Heart left ventricle (tissue), 16 donors: ENCODE results near the gene MX2. TPM values are rescaled to one million over a fixed set of nuclear protein-coding genes. Genes with fewer than 3 reads are reported as not detected.
A peak's percentile ranks its signal among the peaks of the same experiment; 100 is the strongest.

Experiments
- ATAC-seq, 4 donors: fragments of 200-7000 bp; cut with Tn5 transposase; one replicate each; pipeline ENCODE4 v1.9.1; 2020 to 2022; ENCODE audit warnings: moderate library complexity in 4 of 4, mild to moderate bottlenecking in 3 of 4, moderate number of reproducible peaks in 1 of 4
- DNase-seq, 5 donors: peaks; one replicate each; pipeline ENCODE4 v3.0.0-alpha.2; 2020
- H3K27ac ChIP-seq, 12 donors: fragments of 200-600 bp; sonication (generic) in 4 of 12; one replicate each; pipeline versions ENCODE4 v1.5.0 to v1.8.0; 2016 to 2022; ENCODE audit warnings: mild to moderate bottlenecking in 2 of 12
- H3K27me3 ChIP-seq, 9 donors: fragments of 200-600 bp; sonication (generic) in 2 of 9; one replicate each; pipeline versions ENCODE4 v1.5.1 to v1.8.0; 2016 to 2022; ENCODE audit warnings: mild to moderate bottlenecking in 3 of 9
- H3K36me3 ChIP-seq, 9 donors: fragments of 200-600 bp; sonication (generic) in 2 of 9; one replicate each; pipeline versions ENCODE4 v1.5.0 to v1.8.0; 2018 to 2022; ENCODE audit warnings: mild to moderate bottlenecking in 2 of 9
- H3K4me1 ChIP-seq, 12 donors: fragments of 200-600 bp; sonication (generic) in 4 of 12; one replicate each; pipeline versions ENCODE4 v1.5.0 to v1.8.0; 2016 to 2022; ENCODE audit warnings: mild to moderate bottlenecking in 3 of 12
- H3K4me3 ChIP-seq, 12 donors: fragments of 200-600 bp; sonication (generic) in 4 of 12; one replicate each; pipeline versions ENCODE4 v1.5.0 to v1.8.0; 2017 to 2022; ENCODE audit warnings: mild to moderate bottlenecking in 9 of 12, moderate library complexity in 4 of 12
- H3K9me3 ChIP-seq, 12 donors: fragments of 200-600 bp; sonication (generic) in 4 of 12; one replicate each; pipeline versions ENCODE4 v1.5.0 to v1.8.0; 2016 to 2022; ENCODE audit warnings: mild to moderate bottlenecking in 1 of 12
- POLR2A ChIP-seq, 2 donors: fragments of 450-650 bp; IDR thresholded peaks; one replicate each; pipeline ENCODE4 v1.6.1; 2017; ENCODE audit warnings: antibody characterized with exemption in 2 of 2, mild to moderate bottlenecking in 2 of 2, moderate library complexity in 2 of 2
- WGBS, 4 donors: extraction: QIAGEN DNeasy Blood & Tissue Kit in 2 of 4; methylation state at CpG; one replicate each; pipeline versions ENCODE4 v1.1.5 to v1.1.7; 2013 to 2018; 5-methylcytosine and 5-hydroxymethylcytosine counted together
- intact Hi-C, 10 donors: fragments of 100-400 bp; cut with DNase I; formaldehyde crosslinking; loops; one replicate each; pipeline versions ENCODE4 v1.11.1 to v1.14.2; 2022
- polyA plus RNA-seq, 2 donors: library from polyadenylated mRNA; stranded (reverse); fragments of 200-250 nt; gene quantifications; one replicate each; pipeline ENCODE4 v1.2.3, GENCODE V29; 2013
- total RNA-seq, 9 donors: library from RNA; depleted of rRNA in 2 of 9; stranded (reverse); fragments of >200 nt in 2 of 9; fragmentation: NEBNext Ultra II Directional in 3 of 9; extraction: Animal tissue kit (Norgen Biotek cat#: 25700) in 3 of 9; gene quantifications; one replicate each; pipeline versions ENCODE4 v1.1.0 to v1.2.4, GENCODE V29; 2016 to 2023
- TF ChIP-seq, protein P1 (sequence below), 12 donors: fragments of 200-600 bp; sonication (generic) in 4 of 12; IDR thresholded peaks; one replicate each; pipeline versions ENCODE4 v1.5.0 to v1.8.0; 2018 to 2022; ENCODE audit warnings: antibody characterized with exemption in 12 of 12, mild to moderate bottlenecking in 5 of 12
- donor health status: ischemic (EF 13 %, LVEDD 7.1; RV severe dilation, severe dysfunction).
- donor health status: healthy with polysubstance abuse.
- donor health status: DM: no; HTN: yes; CAD: no.
- donor health status: DM: no; HTN: no; CAD: no.
- donor health status: ischemic (EF 25% LVEDD 6.9; RV normal size, moderate dysfunction).
- donor health status: ischemic (EF 25% LVEDD 5.7; RV mildly dilated, moderate dysfunction).
- donor health status: healthy.
- donor health status: DM: yes; HTN: yes; CAD: no.
- donor health status: ischemic (EF 35%, LVEDD 5.7; RV mildly dilated, moderate dysfunction).
- donor health status: nonischemic (EF 11% LVEDD 7.7; RV severe dilation, severe dysfunction).
- donor health status: DM: yes; HTN: yes; CAD: no.
- donor health status: PGD.
- donor health status: ischemic (EF 29% LVEDD 5.4; RV normal size, mild dysfunction).
- donor health status: nonischemic (EF 23%, LVEDD 6.1; RV moderate dilation, normal function).

MX2 gene
- total and polyA plus RNA-seq, 11 donors: 3.2 to 23.3 (median 5.7) TPM

DNA sequence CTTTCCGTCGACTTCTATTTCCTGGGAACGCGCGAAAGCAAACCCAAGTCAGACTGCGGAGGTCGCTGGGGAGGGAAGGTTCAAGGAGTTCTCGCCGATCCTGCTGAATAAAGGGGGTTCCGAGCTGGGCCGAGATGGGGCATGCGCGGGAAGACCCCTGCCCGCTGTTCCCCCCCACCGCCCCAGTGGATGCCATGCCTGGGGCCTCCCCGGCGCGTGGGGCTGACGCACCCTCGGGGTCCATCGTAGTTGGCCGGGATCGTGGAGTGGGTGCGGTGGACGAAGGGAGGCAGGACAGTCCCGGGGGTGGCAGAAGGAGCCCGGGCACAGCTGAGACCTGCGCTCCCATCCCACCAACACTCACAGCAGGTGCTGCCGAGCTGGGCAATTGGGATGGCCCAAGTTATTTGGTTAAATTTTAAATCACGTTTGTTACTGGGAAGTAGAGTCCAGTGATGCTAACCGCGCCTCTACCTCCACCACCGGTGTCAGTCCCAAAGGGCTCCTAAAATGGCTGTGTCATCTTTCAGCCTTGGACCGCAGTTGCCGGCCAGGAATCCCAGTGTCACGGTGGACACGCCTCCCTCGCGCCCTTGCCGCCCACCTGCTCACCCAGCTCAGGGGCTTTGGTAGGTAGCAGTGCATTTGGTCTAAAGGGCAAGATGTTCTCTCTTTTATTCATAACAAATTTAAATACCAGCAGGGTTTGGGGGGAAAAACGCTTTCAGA is 65.0 kb downstream of the MX2 start:
- peak in 1 of 5 donors; percentile 22 for DNase-seq
- peak overlapping the region; percentile 27 to 93 (median 80) for H3K4me3 ChIP-seq
- 14 to 21% (median 19%) methylated on average over 24 to 41 of the region's 41 CpGs for WGBS, 4 donors
- peaks cover 0 to 51% (median 12%) of the 10 kb centered on the region in 12 donors for H3K4me1 ChIP-seq
- H3K36me3 ChIP-seq: peaks cover 0 to 45% (median 25%) of the 10 kb centered on the region in 9 donors
- intact Hi-C loops: loop anchor here in 1 of 10 donors (5.0 kb wide), 1 partner anchor 65 kb away; the partner anchor contains the start of gene MX2
- peak in 3 of 4 donors; percentile 35 to 59 (median 40) for ATAC-seq
- H3K9me3 ChIP-seq: no peaks in the 10 kb centered on the region
- TF ChIP-seq, protein P1, sequence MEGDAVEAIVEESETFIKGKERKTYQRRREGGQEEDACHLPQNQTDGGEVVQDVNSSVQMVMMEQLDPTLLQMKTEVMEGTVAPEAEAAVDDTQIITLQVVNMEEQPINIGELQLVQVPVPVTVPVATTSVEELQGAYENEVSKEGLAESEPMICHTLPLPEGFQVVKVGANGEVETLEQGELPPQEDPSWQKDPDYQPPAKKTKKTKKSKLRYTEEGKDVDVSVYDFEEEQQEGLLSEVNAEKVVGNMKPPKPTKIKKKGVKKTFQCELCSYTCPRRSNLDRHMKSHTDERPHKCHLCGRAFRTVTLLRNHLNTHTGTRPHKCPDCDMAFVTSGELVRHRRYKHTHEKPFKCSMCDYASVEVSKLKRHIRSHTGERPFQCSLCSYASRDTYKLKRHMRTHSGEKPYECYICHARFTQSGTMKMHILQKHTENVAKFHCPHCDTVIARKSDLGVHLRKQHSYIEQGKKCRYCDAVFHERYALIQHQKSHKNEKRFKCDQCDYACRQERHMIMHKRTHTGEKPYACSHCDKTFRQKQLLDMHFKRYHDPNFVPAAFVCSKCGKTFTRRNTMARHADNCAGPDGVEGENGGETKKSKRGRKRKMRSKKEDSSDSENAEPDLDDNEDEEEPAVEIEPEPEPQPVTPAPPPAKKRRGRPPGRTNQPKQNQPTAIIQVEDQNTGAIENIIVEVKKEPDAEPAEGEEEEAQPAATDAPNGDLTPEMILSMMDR (IDR thresholded peaks at IDR 0.05): no peak
- no peak for TF ChIP-seq POLR2A (IDR thresholded peaks at IDR 0.05)
- peak overlapping the region in 11 of 12 donors; percentile 70 to 93 (median 85) for H3K27ac ChIP-seq
- H3K27me3 ChIP-seq: peaks cover 0 to 9% (median 0%) of the 10 kb centered on the region in 9 donors

DNA sequence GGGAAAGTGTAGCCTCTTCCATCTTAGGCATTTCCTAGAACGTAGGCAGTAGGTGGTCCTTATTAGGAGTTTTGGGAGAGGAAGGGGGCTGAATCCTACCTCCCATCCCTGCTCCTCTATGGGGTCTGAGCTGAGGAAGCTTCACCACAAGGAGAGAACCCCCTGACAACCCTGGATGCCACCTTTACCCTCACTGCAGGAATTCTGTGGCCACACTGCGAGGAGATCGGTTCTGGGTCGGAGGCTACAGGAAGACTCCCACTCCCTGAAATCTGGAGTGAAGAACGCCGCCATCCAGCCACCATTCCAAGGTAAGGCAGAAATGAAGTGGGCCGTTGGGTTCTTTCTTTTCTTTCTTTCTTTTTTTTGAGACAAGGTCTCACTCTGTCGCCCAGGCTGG is 65.7 kb downstream of the MX2 start:
- peaks cover 0 to 47% (median 11%) of the 10 kb centered on the region in 12 donors for H3K4me1 ChIP-seq
- intact Hi-C loops: loop anchor here in 1 of 10 donors (5.0 kb wide), 1 partner anchor 65 kb away; the partner anchor contains the start of gene MX2
- TF ChIP-seq POLR2A (IDR thresholded peaks at IDR 0.05): no peak
- TF ChIP-seq, protein P1 (IDR thresholded peaks at IDR 0.05): no peak
- peaks cover 0 to 52% (median 32%) of the 10 kb centered on the region in 9 donors for H3K36me3 ChIP-seq
- H3K27ac ChIP-seq: no peak overlapping the region
- 80 to 86% (median 83%) methylated on average over 8 of the region's 8 CpGs for WGBS, 4 donors
- peaks cover 0 to 9% (median 0%) of the 10 kb centered on the region in 9 donors for H3K27me3 ChIP-seq
- DNase-seq (no peak), ATAC-seq (no peak)
- H3K4me3 ChIP-seq: peak overlapping the region in 9 of 12 donors; percentile 27 to 93 (median 83)
- no peaks in the 10 kb centered on the region for H3K9me3 ChIP-seq

DNA sequence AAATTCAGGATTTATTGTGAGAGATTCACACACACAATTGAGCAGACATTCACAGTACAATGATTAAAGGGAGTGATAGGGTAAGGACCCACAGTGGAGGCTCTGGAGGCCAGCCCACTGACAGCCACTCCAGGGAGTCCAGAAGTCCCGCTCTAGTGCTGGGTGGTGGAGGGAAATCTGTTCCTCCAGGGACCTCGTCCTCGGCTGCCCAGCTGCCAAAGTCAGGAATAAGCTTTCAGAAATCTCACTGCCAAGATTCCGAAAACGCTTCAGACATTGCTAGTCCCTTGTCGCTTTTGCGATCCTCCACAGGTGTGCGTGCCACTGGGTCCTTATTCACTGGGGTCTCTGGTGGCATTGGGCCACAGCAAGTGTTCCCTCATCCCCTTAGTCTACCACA is 66.5 kb downstream of the MX2 start:
- intact Hi-C loops: loop anchor here in 1 of 10 donors (5.0 kb wide), 1 partner anchor 66 kb away; the partner anchor contains the start of gene MX2
- no peak for DNase-seq
- Histone ChIP-seq H3K9me3 (no peaks in the 10 kb centered on the region), H3K4me3 (peak overlapping the region in 1 of 12 donors; percentile 83), H3K4me1 (peaks cover 0 to 47% (median 11%) of the 10 kb centered on the region in 12 donors), H3K36me3 (peaks cover 0 to 59% (median 40%) of the 10 kb centered on the region in 9 donors), H3K27me3 (peaks cover 0 to 9% (median 0%) of the 10 kb centered on the region in 9 donors), H3K27ac (no peak overlapping the region)
- TF ChIP-seq POLR2A (IDR thresholded peaks at IDR 0.05): no peak
- TF ChIP-seq, protein P1 (IDR thresholded peaks at IDR 0.05): no peak
- 90 to 93% (median 91%) methylated on average over 8 of the region's 8 CpGs for WGBS, 4 donors
- ATAC-seq: no peak

GRCh38 chr21:41428847-41429246 is 67.0 kb downstream of the MX2 start:
- ATAC-seq: no peak
- Histone ChIP-seq H3K36me3 (peaks cover 0 to 65% (median 45%) of the 10 kb centered on the region in 9 donors), H3K27ac (no peak overlapping the region)

More at GRCh38 chr21:41428847-41429246, 67.0 kb downstream of the MX2 start:
- no peak overlapping the region for H3K4me3 ChIP-seq
- WGBS, 4 donors: 90 to 94% (median 93%) methylated on average over 6 of the region's 6 CpGs
- no peak for TF ChIP-seq POLR2A (IDR thresholded peaks at IDR 0.05)
- TF ChIP-seq, protein P1 (IDR thresholded peaks at IDR 0.05): no peak
- peaks cover 0 to 9% (median 0%) of the 10 kb centered on the region in 9 donors for H3K27me3 ChIP-seq
- no peak for DNase-seq
- H3K9me3 ChIP-seq: peaks cover 0 to under 1% (median 0%) of the 10 kb centered on the region in 12 donors
- peaks cover 0 to 47% (median 11%) of the 10 kb centered on the region in 12 donors for H3K4me1 ChIP-seq
- intact Hi-C loops: loop anchor here in 1 of 10 donors (5.0 kb wide), 1 partner anchor 67 kb away; the partner anchor contains the start of gene MX2
